ENCODE measurements around the gene MVB12B. TPM values are rescaled to one million over a fixed set of nuclear protein-coding genes. Genes with fewer than 3 reads are reported as not detected.

The MVB12B gene
- total and polyA plus RNA-seq, 2 of the 8 experiments (the other 6 are each of a cell fraction or from before 2014, with no cell fraction given): 2.6 to 5.0 TPM

- Histone ChIP-seq H2BK12ac (ENCODE audit: low read depth, low read length) (no peak overlapping the region), H2BK5ac (ENCODE audit: low read depth, low read length) (no peak overlapping the region), H3K79me2 (ENCODE audit: control insufficient read depth in 1 of 2, insufficient read depth in 2 of 2, low read length in 2 of 2) (no peaks in the 10 kb centered on the region), H3K27me3 (replicated peaks in 1 of 4; ENCODE audit: control insufficient read depth in 3 of 4, extremely low read depth in 1 of 4, insufficient read depth in 3 of 4, low read length in 3 of 4) (peaks cover 0 to 5% (median 0%) of the 10 kb centered on the region in 4 experiments; a peak in 3 of 7 replicates), H3K9me3 (ENCODE audit: insufficient read depth in 2 of 2, low read depth in 1 of 2, low read length in 1 of 2) (no peaks in the 10 kb centered on the region), H2BK120ac (replicated peaks; ENCODE audit: low read depth, low read length) (no peak overlapping the region), H3K4me3 (ENCODE audit: extremely low read depth in 1 of 4, insufficient read depth in 2 of 4, low read depth in 3 of 4, low read length in 4 of 4) (no peak overlapping the region), H3K18ac (ENCODE audit: extremely low read depth, low read length) (no peak overlapping the region), H3K79me1 (ENCODE audit: low read depth, low read length) (no peaks in the 10 kb centered on the region), H3K56ac (replicated peaks; ENCODE audit: insufficient read length, low read depth, low read length) (no peak overlapping the region), H3K27ac (ENCODE audit: low read depth, low read length) (no peak overlapping the region), H3K23me2 (ENCODE audit: low read depth, low read length) (peaks cover 5% of the 10 kb centered on the region; the same call in 1 of the 2 replicates), H3K36me3 (ENCODE audit: control insufficient read depth in 2 of 4, insufficient read depth in 4 of 4, low read length in 3 of 4) (no peaks in the 10 kb centered on the region), H3K4me1 (replicated peaks in 1 of 4; ENCODE audit: control insufficient read depth in 3 of 4, insufficient read depth in 4 of 4, low read length in 3 of 4) (peaks cover 0 to 4% (median 3%) of the 10 kb centered on the region in 4 experiments; a peak in 3 of 7 replicates), H3K14ac (ENCODE audit: insufficient read length) (no peak overlapping the region), H2AFZ (ENCODE audit: low read length) (no peak overlapping the region), H2BK15ac (ENCODE audit: low read length) (no peak overlapping the region), H3K23ac (ENCODE audit: insufficient read length) (no peak overlapping the region), H4K5ac (ENCODE audit: insufficient read length, low read depth, low read length) (no peak overlapping the region), H3K4ac (replicated peaks; ENCODE audit: insufficient read length, low read depth, low read length) (no peak overlapping the region), H4K8ac (ENCODE audit: extremely low read depth, insufficient read depth, low read length) (no peak overlapping the region), H2AK5ac (ENCODE audit: low read depth, low read length) (no peak overlapping the region), H2BK20ac (ENCODE audit: low read length) (no peak overlapping the region), H4K91ac (replicated peaks; ENCODE audit: insufficient read length, low read length) (no peak overlapping the region), H3K9ac (replicated peaks in 1 of 4; ENCODE audit: extremely low read depth in 1 of 4, low read depth in 3 of 4, low read length in 3 of 4) (no peak overlapping the region), H3K4me2 (ENCODE audit: insufficient read depth in 1 of 2, low read depth in 2 of 2, low read length in 2 of 2) (no peak overlapping the region), H4K20me1 (replicated peaks in 1 of 2; ENCODE audit: control insufficient read depth in 1 of 2, insufficient read depth in 2 of 2, low read length in 2 of 2) (peaks cover 0 to 3% of the 10 kb centered on the region in 2 experiments)
- CTCF ChIA-PET (ENCODE audit: partially characterized antibody): interaction anchor here (1.6 kb wide), 1 partner anchor 12 kb away, joined by 6 read pairs; no protein-coding TSS in a partner anchor
- POLR2A ChIA-PET (ENCODE audit: partially characterized antibody): no interaction called here
- WGBS, 2 experiments (ENCODE audit: extremely low coverage in 1 of 2, insufficient coverage in 1 of 2, insufficient read length in 1 of 2, insufficient replicate concordance in 2 of 2, low coverage in 1 of 2, low lambda C conversion rate in 2 of 2, missing lambda C conversion rate in 1 of 2): 86% methylated on average over 12 of the region's 12 CpGs; no CpG with 5 or more reads in 1 of the 2 experiments
- DNase-seq (ENCODE audit: low read depth in 1 of 2, low spot score in 2 of 2): no peak
- no peak for FAIRE-seq
- TF ChIP-seq BRCA1 (IDR thresholded peaks at IDR 0.05; ENCODE audit: low read depth, low read length): no peak
- no peak for TF ChIP-seq CHD1 (IDR thresholded peaks at IDR 0.05; ENCODE audit: low read depth, low read length)
- TF ChIP-seq SRF (IDR thresholded peaks at IDR 0.05; ENCODE audit: low read depth, low read length): no peak
- no peak for TF ChIP-seq CBX5 (IDR thresholded peaks at IDR 0.05; ENCODE audit: low read depth, low read length)
- no peak for TF ChIP-seq ASH2L (IDR thresholded peaks at IDR 0.05; ENCODE audit: low read length)
- TF ChIP-seq SUZ12 (IDR thresholded peaks at IDR 0.05; ENCODE audit: low read length): no peak
- TF ChIP-seq NANOG (IDR thresholded peaks at IDR 0.05; ENCODE audit: insufficient read depth, low read depth, low read length, poor library complexity, severe bottlenecking): no peak
- no peak for TF ChIP-seq EZH2 (IDR thresholded peaks at IDR 0.05; ENCODE audit: low read depth, low read length, severe bottlenecking)
- no peak for TF ChIP-seq TAF1 (IDR thresholded peaks at IDR 0.05; ENCODE audit: low read depth, low read length)
- no peak for TF ChIP-seq PHF8 (conservative IDR thresholded peaks at IDR 0.05; ENCODE audit: low read depth, low read length)
- no peak for TF ChIP-seq SP4 (IDR thresholded peaks at IDR 0.05; ENCODE audit: low read length)
- TF ChIP-seq RNF2 (IDR thresholded peaks at IDR 0.05; ENCODE audit: borderline replicate concordance, low read depth, low read length, missing control alignments, poor library complexity, severe bottlenecking): no peak
- TF ChIP-seq SIN3A (conservative IDR thresholded peaks at IDR 0.05 in 1 of 2, IDR thresholded peaks at IDR 0.05 in 1 of 2; ENCODE audit: low read depth in 1 of 2, low read length in 2 of 2): no peak
Observed at GRCh38 chr9:126479515-126479914, 152.9 kb downstream of the MVB12B start.
